Activated CD4-positive, CD25-positive, alpha-beta regulatory T cell treated with anti-CD3 and anti-CD28 coated beads, Interleukin-2, amount 50 U/mL, for 24 hours (primary cell): ENCODE results near the gene NCAN.

Experiments
- ATAC-seq, 2 donors: fragments of 150-1000 bp; cut with Tn5 transposase; one replicate each; pipeline ENCODE4 v1.10.0; 2021; ENCODE audit warnings: mild to moderate bottlenecking in 1 of 2, moderate library complexity in 1 of 2

The NCAN gene

GRCh38 chr19:19262190-19263057 is 50.7 kb downstream of the NCAN start:
- ATAC-seq: no peak

DNA sequence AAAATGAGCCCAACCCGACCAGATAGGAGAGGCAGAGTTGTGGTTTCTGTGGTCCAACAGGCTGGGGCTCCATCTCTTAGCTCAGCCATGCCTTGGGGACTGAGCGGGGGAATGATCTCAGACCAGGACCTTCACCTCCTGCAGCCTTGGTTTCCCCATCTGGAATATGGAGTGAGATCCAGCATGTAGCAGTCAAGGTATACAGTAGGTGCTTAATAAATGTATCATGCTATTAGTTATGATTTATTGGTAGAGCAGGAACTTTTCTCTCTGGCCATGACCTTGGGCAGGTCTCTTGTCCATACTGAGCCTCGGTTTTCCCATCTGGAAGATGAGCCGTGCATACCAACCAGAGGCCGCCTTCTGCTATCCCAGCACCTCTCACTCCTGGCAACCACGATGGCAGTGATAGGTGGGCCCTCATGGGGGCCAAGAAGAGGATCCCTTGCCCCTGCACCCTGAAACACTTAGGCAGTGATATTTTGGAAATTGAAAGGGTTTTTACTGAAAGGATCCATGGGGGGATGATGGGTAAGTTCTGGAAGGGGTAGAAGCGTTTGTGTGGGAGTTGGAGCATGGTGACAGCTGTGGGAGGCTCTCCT is 52.2 kb downstream of the NCAN start:
- no peak for ATAC-seq

- ATAC-seq: no peak
These were observed 55.5 kb downstream of the NCAN start for GRCh38 chr19:19267305-19267704.

- ATAC-seq: no peak
These were observed 57.0 kb downstream of the NCAN start for GRCh38 chr19:19268453-19269385.

GRCh38 chr19:19269952-19270694 is 58.4 kb downstream of the NCAN start:
- ATAC-seq: no peak

DNA sequence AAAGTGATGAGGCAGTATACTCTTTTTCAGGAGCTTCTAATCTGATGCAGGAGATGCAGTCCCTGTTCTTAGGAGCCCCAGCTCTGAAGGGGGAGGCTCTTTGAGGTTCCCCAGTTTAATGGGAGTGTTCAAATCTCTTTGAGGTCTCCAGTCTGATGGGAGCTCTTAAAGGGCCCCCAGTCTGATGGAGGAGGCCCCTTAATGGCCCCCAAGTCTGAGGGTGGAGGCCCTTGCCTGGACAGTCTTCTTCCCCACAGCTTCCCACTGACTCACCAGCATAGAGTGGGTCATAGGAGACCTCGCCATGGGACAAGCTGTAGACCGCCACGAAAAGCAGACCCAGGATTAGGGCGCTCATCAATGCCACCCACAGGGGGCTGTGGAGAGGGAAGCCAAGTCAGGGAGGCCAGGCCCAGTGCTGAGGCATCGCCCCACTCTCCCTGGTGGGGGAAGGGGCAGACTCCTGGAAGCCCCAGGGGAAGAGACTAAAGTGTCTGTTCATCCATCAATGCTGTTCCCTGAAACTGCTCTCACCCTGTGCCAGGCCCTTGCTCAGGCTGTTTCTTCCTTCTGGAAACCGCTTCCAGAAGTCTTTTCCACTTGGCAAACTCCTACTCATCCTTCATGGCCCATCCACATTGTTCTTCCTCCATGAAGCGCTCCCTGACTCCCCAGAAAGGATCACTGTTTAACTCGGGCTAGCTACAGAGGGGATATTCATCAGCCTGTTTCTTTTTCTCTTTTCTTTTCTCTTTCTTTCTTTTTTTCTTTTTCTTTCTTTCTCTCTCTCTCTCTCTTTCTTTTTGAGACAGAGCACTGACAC is 59.2 kb downstream of the NCAN start:
- no peak for ATAC-seq

DNA sequence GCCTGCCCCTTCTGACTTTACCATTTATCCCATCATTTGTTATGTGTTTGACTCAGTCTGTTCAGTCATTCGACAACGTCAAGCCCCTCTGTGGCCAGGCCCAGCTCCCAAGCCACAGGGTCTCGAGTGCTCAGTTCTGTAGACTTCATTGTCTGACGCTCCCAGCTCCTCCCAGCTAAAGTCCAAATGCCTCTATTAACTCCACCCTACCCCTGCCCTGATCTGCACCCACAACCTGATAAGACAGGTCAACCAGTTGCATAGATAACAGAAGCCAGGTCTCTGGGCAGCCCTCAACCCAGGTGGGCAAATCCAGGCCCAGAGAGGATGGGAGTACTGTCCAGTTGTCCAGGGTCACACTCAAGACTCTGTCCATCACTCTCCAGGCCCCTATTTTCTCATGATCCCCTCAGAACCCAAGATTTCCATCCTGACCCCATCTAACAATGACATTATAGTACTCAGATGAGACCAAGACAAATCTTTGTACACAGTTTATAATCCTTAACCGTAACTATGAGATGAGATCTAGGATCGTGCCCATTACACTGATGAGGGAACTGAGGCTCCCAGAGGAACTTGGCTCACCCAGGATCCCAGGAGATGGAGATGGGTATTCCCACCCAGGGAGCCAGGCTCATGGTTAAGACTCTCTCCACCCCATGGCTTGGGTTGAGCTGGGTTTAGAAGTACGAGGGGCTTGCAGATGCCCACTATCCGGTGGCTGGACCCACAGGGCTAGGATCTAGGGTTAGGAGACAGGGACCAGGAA is 60.3 kb downstream of the NCAN start:
- ATAC-seq: no peak

GRCh38 chr19:19274146-19274545 is 62.4 kb downstream of the NCAN start:
- no peak for ATAC-seq

GRCh38 chr19:19274716-19275565 is 63.2 kb downstream of the NCAN start:
- no peak for ATAC-seq

- ATAC-seq: no peak
These were observed 64.6 kb downstream of the NCAN start for GRCh38 chr19:19276386-19276785.

DNA sequence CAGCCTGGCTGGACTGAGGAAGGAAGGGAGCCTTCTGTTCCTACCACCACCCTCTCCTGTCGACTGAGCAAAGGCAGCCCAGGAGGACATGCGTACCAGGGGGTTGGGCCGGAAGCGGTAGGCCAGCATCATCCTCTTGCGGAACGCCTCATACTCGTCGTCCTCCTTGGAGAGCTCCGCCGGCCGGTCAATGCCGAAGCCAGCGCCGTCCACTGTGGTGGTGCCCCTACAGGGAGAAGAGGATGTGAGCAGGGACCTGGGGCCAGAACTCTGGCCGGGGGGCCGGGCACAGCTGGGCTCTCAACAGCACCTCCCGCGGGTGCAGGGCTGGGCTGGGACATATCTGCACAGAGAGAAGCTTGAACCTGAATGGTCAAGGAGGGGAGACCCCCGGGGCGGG is 65.1 kb downstream of the NCAN start:
- no peak for ATAC-seq

DNA sequence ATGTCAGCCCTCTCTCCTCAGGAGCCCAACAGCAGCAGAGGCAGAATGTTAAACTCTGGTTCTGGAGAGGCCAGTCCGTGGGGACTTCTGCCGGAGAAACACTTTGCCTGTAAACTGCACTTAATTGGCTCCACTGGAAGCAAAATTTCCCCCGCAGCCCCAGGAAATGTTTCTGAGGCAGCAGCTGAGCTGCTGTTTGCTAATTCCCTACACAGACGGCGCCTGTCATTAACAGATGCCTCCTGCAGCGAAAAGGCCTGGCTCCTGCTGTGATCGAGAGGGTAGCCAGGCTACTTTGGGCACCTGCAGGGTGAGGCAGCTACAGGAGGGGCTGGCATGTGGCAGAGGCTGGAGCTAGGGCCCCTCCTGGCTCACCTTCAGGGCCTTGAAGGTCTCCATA is 66.6 kb downstream of the NCAN start:
- no peak for ATAC-seq

- no peak for ATAC-seq
These were observed 67.4 kb downstream of the NCAN start for GRCh38 chr19:19279062-19279612.

DNA sequence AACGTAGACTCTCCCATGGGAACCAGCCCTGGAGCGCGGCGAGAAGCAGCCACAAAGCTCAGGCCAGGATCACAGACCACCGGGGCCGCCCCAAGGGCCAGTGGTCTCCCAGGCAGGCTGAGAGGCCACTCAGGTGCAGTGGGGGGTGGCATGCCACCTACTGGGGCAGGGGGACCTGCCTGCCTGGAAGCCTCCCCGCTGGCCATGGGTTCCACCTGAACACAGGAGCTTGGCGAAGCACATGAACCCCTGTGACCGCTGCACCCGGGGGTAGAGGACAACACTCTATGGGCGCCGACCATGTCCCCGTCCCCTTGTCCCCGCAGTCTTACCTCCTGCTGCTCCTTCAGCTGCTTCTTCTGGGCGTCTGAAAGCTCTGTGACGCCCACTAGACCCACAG is 68.1 kb downstream of the NCAN start:
- ATAC-seq: no peak

DNA sequence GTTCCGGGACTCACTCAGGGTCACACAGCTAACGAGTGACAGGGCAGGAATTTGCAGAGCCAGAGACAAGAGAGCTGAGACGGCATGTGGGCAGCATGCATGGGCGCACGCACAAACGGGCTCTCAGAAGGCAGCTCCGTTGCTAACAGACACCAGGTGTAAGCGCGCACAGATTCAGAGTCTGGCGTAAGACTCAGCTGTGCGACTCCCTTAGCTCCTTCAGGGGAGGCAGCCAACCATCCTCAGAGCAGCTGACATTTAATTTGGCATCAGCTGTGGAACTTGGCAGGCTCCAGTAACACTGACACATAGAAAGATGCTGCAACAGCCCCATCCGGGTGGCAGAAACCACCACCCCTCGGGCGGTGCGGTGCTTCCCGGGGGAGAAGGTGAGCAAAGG is 68.8 kb downstream of the NCAN start:
- ATAC-seq: no peak

DNA sequence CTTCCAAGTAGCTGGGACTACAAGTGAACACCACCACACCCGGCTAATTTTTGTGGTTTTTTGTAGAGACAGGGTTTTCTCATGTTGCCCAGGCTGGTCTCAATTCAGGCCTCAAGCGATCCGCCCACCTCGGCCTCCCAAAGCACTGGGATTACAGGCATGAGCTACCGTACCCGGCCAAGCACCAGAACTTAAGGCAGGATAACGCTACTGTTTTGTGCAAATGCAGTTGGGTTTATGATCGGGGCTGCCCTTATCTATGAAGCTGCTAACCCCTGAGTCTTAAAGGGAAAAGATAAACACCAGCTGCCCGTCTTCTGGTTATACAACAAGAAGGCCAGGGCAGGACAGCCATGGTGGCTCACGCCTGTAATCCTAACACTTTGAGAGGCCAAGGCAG is 73.9 kb downstream of the NCAN start:
- no peak for ATAC-seq

- ATAC-seq: no peak
These were observed 80.8 kb downstream of the NCAN start for GRCh38 chr19:19292607-19293006.

- ATAC-seq: no peak
These were observed 83.2 kb downstream of the NCAN start for GRCh38 chr19:19294914-19295313.

DNA sequence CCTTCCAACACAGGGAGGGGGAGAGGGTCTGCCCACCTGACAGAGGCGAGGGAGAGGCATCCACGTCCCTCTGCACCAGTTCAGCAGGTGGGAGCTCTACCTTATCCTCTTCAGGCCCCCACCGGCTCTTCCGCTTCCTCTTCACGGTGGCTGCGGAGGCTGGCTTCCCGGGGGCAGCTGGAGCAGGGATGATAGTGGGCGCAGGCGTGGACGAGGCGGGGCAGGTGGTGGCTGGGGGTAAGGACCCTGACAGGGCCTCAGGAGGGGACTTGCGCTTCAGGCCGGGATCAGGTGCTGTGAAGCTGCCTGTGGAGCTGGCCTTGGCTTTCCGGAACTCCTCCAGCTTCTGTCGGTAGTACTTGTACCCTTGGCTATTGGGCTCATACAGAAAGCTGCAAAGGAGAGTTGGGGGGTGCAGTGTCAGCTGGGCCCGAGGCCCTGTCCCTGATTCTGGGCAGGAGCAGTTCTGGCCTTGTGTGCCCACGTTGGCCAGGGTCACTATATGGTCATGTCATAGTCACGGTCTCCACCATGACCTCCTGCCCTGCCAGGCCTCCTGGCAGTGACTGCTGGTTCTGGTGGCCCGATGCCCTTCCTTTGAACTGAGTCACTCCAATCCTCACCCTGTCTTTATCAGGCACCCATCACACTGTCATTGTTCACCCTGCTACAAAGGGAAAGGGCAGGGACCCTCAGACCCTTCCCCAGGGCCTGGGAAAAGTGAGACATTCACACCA is 85.4 kb downstream of the NCAN start:
- no peak for ATAC-seq
